ENCODE results near the gene COL18A1.
"Not testable (repeated sequence)": the region's sequence is repeated elsewhere in the genome, so short reads cannot be mapped to it uniquely, and the experiment has no call there.

The COL18A1 gene

DNA sequence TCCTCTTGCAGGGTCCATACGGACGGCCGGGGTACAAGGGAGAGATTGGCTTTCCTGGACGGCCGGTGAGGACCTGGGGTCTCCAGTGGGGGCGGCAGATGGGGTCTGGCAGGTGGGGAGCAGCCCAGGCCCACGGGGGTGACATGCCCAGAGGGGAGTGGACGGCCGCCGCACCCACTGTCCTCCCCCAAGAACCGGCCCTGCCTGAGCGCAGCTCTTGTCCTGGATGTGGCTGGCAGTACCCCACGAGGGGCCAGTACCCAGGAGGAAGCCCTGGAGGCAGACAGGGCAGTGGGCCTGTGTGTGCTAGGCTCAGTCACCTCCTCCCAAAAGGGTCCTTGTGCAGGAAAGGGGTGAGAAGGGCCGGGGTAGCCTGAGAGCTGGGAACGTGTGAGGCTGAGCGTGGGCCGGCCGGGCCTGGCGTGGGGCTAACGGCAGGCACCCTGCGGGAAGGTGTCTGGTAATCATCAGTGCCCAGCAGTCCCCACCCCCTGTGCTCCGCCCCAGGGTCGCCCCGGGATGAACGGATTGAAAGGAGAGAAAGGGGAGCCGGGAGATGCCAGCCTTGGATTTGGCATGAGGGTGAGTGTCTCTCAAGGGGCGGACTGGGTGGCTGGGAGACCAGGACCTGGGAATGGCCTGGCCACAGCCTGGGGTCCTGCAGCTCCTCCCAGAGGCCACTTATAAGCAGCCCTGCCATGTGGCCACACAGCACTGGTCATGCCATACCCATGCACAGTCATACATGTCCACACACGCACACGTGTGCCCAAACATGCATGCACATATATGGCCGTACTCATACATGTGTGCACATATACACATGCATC, 90.1 kb downstream of the COL18A1 start:
- no peak for DNase-seq (ENCODE audit: low spot score)

DNA sequence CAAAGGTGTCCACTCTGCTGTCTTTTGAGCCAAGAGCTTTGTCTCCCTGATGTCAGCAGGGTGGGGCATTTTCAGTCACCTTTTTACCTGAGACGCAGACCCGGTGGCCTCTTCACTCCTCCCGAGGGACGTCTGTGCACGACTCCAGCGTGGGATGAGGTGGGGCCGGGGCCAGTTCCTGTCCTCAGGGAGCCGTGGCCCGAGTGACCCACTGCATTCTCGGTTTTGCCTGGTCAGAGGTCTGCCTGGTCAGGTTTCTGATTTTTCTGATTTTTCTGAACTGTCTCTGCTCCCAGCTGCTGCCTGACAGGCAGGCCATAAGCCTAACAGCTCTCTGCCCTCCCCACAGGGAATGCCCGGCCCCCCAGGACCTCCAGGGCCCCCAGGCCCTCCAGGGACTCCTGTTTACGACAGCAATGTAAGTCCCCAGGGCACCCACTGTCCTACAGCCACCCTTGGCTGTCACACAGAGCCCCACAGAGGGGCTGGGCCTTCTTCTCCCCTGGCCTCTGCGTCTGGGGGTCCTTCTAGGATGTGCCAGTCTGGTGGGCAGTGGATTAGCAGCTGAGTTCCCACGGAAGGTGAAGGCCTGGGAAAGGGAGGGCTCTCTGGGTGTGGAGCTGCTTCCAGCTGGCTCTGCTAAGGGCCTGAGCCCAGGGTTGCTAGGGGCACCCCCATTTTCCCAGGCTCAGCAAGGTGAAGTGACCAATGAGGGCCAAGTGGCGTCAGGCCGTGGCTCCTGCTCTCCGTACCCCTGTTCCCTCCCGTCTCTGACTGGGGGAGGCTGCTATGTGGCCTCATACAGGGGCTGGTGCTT, 91.4 kb downstream of the COL18A1 start:
- no peak for DNase-seq (ENCODE audit: low spot score)

GRCh38 chr21:45496968-45497845, 92.2 kb downstream of the COL18A1 start:
- no peak for DNase-seq (ENCODE audit: low spot score)

DNA sequence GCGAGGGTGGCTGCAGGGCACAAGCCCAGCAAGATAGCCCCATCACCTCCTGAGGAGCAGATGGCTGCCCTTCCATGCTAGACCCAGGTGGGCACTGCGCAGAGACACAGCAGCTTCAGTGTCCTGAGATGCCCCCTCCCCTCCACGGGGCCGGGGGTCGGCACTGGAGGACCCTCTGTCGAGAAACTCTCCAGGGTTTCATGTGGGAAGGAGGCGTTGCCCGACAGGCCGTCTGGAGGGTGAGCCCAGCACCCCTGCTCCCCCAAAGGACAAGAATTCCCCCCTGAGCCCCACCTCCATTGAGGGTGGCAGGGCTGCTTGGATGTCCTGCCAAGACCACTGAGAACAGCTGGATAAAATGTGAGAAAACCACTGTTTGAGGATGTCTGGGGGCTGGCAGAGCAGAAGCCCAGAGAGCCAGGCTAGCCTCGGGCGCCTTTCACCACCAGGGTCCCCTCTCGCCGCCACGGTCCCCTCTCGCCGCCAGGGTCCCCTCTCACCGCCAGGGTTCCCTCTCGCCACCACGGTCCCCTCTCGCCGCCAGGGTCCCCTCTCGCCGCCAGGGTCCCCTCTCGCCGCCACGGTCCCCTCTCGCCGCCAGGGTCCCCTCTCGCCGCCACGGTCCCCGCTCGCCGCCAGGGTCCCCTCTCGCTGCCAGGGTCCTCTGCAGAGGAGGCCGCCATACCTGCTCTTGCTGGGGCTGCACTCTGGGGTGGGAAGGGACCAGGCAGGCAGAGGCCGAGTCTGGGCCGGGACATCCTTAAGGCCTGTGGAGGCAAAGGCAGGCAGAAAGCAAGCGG, 93.1 kb downstream of the COL18A1 start:
- DNase-seq (ENCODE audit: low spot score), result no peak

DNA sequence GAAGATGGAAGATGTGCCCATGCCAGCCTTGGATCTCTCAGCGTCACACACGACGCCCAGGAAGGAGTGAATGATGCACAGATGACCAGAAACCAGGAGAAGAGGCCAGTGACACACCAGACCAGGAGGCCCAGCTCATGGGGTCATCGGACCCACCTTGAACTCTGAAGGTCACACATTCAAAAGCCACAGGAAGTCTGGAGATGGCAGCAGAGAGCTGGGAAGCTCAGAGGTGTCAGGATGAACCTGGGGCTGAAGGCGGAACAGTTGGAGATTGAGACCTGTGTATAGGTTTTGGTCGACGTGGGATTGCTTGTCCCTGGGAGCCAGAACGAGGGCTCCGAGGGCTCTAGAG, 93.7 kb downstream of the COL18A1 start:
- DNase-seq (ENCODE audit: low spot score), result no peak

DNA sequence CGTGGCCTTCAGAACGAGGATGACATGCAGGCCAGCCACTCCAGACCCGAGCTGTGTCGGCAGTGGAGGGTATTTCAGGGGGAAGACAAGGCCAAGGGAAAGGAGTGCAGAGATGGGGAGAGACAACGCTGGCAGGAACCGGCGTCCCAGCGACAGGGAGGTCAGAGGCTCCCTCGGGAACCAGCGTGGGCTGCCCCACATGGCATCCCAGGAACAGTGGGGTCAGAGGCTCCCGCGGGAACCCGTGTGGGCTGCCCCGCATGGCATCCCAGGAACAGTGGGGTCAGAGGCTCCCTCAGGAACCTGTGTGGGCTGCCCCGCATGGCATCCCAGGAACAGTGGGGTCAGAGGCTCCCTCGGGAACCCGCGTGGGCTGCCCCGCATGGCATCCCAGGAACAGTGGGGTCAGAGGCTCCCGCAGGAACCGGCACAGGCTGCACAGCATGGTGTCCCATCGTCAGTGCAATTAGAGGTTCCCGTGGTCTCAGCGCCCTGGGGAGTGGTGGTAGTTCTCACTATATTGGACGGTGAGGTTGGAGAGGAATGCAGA, 94.3 kb downstream of the COL18A1 start:
- DNase-seq (ENCODE audit: low spot score), result no peak

GRCh38 chr21:45499970-45500577, 95.1 kb downstream of the COL18A1 start:
- DNase-seq (ENCODE audit: low spot score), result no peak

DNA sequence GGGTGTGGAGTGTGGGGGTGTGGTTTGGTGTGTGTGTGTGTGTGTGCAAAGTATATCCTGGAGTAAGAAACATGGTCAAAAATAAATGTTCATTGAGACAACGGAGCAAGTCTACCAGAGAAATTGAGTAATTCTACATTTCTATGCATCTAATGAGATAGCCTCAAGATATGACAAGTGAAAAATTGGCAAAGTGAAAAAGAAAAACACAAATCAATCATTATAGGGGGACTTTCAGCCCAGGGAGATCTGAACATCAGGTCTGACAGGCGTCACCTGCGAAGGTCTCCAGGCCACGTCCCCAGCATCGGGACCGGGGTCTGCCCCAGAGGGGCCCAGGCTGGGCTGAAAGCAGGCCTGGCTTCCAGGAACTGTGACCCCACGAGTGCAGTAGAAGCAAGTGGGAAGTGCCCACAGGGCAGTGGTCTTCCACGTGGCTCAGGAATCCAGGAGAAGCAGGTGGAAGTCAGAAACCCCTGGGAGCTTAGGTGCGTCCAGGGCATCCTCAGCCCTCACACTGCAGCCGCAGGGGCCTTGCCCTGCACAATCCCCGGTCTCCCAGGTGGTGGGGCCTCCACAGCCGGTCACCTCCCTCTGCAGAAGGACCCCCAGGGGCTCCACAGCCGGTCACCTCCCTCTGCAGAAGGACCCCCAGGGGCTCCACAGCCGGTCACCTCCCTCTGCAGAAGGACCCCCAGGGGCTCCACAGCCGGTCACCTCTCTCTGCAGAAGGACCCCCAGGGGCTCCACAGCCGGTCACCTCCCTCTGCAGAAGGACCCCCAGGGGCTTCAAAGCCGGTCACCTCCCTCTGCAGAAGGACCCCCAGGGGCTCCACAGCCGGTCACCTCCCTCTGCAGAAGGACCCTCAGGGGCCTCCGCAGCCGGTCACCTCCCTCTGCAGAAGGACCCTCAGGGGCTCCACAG, 96.4 kb downstream of the COL18A1 start:
- not testable (repeated sequence) for DNase-seq (ENCODE audit: low spot score)

- no peak for DNase-seq (ENCODE audit: low spot score)
These were observed 97.0 kb downstream of the COL18A1 start for GRCh38 chr21:45502006-45502345.

DNA sequence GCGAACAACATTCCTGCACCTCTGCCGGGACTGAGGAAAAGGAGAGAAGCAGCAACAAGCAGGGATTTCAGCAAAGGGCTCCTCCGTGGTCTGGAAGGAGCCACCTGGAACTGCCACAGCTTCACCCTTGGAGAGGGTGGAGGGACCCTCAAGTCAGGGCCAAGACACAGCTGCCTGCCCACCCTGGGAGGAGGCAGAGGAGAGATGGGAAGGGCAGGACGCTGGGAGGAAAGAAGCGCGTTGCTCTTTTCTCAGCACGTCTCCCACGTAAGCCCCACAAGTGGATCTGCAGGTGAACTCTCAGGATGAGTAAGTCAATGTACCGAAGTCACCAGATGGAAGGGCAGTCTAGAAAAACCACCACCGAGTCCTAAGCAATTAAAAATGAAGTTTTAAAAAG, 97.6 kb downstream of the COL18A1 start:
- DNase-seq (ENCODE audit: low spot score), result no peak

GRCh38 chr21:45503226-45503625, 98.3 kb downstream of the COL18A1 start:
- not testable (repeated sequence) for DNase-seq (ENCODE audit: low spot score)

DNA sequence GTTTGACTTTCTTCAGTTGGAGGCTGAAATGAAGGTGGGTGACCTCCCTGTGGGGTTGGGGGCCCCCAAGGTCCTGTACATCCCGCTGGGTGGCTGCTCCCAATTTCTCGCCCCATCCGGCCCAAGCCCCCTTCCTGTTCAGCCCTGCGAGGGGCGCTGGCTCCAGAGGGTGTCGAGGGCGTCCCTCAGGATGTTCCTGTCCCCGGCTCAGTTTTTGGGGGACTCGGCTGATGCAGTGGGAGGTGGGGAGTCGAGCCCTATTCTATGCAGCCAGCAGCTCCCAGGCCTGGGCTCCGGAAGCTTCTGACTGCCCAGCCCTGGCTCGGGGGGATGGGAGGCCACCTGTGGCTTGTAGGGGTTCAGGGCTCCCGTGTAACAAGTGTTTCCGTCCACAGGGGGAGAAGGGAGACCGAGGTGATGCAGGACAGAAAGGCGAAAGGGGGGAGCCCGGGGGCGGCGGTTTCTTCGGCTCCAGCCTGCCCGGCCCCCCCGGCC, 99.1 kb downstream of the COL18A1 start:
- DNase-seq (ENCODE audit: low spot score), result no peak

DNA sequence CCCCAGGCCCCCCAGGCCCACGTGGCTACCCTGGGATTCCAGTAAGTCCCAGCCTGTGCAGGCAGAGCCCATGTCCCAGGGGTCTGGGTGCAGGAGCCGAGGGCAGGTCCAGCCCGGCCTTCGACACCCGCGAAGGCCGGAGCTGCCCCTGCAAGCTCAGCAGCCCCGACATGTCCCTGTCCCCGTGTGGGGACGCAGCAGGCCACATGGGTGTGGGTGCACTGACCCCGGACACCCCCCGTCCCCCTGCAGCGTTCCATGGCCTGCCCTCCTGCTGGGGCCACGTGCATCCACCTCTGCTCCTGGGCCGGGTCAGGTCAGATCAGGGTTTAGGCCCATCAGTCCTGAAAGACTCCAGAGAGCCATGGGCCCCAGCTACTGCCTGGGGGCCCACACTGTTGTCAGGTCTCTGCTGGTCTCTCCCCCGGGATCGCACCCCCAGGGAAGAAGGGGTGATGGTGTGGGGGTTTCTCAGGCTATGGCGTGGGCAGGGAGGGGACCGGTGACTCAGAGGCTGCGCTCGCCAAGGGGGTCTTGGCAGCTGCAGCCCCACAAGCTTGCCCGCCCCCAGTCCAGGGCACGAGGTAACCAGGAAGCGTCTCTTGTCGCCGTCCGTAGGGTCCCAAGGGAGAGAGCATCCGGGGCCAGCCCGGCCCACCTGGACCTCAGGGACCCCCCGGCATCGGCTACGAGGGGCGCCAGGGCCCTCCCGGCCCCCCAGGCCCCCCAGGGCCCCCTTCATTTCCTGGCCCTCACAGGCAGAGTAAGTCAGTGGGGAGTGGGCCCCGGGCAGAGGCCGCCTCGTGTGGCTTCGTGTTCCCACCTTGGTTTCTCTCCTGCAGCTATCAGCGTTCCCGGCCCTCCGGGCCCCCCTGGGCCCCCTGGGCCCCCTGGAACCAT, 99.8 kb downstream of the COL18A1 start:
- no peak for DNase-seq (ENCODE audit: low spot score)

- no peak for DNase-seq (ENCODE audit: low spot score)
These were observed 100.6 kb downstream of the COL18A1 start for GRCh38 chr21:45505416-45506021.

DNA sequence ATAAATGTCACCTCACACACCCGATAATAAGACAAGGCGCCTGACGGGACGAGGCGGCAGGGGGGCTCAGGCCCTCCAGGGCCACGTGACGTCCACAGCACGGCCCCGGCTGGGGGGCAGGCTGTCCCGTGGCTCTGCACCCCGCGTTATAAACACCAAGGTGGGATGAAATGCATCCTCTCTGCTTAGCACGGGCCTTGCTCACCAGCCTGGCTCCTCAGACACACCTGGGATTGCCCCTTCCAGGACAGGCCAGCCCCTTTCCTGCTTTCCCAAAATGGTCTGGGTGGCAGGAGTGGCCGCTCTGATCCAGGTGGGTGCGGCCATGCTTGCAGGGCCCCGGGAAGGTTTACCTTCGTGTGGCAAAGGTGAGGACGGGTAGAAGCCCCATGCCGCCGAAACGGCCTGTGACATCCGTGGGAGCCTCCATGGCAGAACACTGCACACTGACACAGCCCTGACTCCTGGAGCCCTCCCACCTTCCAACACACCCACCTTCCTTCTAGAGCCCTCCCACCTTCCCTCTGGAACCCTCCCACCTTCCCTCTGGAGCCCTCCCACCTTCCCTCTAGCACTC, 101.4 kb downstream of the COL18A1 start:
- no peak for DNase-seq (ENCODE audit: low spot score)

DNA sequence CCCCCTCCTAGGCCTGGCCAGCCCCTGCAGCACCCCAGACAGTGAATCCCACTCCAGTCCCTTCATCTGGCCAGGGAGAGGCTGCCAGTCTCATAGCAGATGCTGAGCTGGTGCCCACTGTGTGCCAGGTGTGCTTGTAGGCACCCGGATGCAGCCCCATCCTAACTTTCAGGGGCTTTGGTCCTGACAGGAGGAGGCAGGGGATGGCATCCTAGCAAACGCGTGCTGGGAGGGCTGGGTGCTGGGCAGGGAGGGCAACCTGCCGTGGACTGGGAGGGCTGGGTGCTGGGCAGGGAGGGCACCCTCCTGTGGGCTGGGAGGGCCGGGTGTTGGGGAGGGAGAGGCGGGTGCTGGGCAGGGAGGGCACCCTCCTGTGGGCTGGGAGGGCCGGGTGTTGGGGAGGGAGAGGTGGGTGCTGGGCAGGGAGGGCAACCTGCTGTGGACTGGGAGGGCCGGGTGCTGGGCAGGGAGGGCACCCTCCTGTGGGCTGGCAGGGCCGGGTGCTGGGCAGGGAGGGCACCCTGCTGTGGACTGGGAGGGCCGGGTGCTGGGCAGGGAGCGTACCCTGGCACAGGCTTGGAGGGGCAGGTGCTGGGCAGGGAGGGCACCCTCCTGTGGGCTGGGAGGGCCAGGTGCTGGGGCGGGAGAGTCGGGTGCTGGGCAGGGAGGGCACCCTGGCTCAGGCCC, 102.0 kb downstream of the COL18A1 start:
- DNase-seq (ENCODE audit: low spot score), result no peak

DNA sequence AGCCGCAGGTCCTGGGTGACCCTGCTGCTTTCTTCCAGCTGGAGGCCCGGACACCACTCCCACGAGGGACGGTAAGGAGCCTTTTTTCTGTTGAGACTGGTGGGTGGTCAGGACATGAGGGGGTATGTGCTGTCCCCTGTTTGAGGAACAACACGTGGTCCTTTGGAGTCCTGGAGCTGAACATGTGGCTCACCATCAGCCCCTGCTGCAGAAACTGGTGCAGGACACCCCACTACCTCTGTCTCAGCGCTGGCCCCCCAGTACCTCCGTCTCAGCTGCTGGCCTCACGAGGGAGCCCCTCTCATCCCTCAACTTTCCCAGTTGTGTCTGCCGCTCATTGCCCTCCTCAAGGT, 102.5 kb downstream of the COL18A1 start:
- DNase-seq (ENCODE audit: low spot score), result no peak

Data from iPS-NIHi11 (cell line).